Lung microvascular endothelial cell (primary cell): ENCODE data around the gene NOS3. TPM values are rescaled to one million over a fixed set of nuclear protein-coding genes. Genes with fewer than 3 reads are reported as not detected.
"Not testable (repeated sequence)": the region's sequence is repeated elsewhere in the genome, so short reads cannot be mapped to it uniquely, and the experiment has no call there.

Source experiments
- DNase-seq, 2 donors: peaks; one replicate each; pipeline versions ENCODE4 v3.0.0 to v3.0.0-alpha.2; 2010; ENCODE audit warnings: low read depth in 2 of 2
- total RNA-seq: library from RNA; depleted of rRNA; stranded (reverse); fragments of >200 nt; gene quantifications from 2 replicates; pipeline ENCODE4 v1.2.1, GENCODE V29; 2014

Gene NOS3
- total RNA-seq, 1 donor from 2014 or later: 25.0 TPM

DNA sequence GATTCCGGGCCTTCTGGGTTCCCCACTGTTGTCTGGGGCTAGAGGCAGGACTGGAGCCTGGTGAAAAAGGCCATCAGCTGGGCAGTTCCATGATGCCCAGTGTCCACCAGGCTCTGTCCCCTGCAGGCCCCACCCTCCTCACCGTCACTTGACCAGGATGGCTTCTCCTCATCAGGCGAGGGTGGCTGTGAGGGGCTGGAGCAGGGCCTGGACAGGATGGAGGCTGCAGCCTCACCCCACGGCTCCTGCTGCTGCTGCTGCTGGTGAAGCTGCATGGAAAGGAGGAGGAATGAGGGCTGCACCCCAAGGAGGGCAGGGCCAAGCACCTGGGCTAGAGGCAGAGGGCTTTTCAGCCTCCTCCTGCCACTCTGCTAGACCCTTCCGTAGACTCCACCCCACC lies 25.1 kb downstream of the NOS3 start:
- DNase-seq: no peak

DNA sequence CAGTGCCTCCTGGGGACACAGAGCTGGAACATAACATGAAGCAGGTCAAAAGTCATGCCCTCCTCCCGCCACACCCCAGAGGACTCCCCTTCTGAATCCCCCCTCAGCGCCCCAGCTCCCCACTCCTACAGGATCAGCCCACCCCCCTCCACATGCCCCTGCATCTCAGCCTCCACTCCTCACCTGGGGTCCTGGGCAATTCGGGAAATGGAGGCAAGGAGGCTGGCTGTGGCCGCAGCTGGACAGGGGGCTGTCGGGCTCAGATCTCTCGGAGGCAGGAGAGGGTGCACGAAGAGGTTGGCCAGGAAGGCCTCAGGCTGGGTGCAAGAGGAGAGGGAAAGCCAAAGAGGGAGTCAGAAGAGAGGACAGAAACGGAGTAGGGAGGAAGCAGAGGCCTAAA lies 25.7 kb downstream of the NOS3 start:
- DNase-seq: no peak

DNA sequence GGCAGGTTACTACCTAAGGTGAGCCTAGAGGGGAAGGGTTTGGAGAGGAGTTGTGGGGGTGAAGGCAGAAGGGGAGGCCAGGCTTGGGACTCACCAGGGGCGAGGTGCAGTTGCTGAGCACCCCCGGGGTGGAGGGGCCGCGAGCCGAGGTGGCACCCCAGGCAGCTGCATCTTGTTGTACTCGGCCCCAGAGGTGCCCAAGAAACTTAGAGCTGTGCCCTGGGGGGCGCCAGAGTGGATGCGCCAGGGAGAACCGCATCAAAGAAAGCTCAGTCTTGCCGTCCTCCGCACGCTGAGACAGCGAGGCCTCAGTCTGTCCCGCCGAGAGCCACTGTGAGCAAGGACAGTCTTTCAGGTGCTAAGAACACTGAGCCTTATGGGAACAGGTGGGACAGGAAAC lies 26.1 kb downstream of the NOS3 start:
- DNase-seq: no peak

DNA sequence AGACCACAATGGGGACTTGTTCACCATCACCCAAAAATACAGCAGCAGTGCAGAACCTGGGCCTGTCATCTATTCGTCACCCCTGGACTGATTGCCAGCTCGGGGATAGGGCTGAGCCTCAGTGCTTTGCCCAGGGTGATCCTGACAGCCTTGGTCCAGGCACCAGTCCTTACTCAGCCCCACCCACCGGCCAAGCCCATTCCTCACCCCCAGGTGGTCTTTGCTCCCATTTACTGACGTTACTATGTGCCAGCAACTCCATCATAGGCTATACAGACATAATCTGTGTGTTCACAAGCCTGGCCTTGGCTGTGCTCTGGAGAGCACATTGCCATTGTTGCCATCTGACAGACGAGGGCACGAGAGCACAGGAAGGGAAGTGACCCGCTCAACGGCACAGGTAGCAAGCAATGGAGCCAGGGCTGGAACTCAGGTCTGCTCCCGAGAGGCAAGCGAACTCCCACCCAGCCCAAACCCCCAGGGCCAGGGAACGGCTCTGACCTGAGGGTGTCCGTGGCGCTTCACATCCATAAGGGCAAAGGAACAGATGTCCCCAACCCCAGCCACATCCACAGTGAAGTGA lies 26.6 kb downstream of the NOS3 start:
- DNase-seq: no peak

DNA sequence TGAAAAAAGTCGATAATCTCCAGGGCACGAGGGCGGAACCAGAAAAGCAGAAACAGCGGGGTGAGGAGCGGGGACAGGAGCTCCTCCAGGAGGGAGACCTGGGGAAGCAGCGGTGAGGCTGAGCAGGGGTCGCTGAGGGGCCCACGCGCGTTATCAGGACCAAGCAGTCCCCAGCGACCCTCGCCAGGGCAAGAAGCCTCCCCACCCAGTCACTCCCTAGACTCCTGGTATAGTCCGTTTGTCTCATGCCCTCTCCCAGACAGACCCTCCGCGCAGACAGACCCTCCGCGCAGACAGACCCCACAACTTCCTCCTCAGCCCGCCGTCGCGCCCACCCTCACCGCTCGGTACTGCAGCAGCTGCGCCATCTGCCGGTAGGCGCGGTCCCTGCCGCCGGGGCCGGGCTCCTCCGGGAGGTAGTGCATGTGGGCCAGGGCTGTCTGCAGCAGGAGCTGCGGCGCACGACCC lies 27.2 kb downstream of the NOS3 start:
- peak; percentile 60 to 76 for DNase-seq

DNA sequence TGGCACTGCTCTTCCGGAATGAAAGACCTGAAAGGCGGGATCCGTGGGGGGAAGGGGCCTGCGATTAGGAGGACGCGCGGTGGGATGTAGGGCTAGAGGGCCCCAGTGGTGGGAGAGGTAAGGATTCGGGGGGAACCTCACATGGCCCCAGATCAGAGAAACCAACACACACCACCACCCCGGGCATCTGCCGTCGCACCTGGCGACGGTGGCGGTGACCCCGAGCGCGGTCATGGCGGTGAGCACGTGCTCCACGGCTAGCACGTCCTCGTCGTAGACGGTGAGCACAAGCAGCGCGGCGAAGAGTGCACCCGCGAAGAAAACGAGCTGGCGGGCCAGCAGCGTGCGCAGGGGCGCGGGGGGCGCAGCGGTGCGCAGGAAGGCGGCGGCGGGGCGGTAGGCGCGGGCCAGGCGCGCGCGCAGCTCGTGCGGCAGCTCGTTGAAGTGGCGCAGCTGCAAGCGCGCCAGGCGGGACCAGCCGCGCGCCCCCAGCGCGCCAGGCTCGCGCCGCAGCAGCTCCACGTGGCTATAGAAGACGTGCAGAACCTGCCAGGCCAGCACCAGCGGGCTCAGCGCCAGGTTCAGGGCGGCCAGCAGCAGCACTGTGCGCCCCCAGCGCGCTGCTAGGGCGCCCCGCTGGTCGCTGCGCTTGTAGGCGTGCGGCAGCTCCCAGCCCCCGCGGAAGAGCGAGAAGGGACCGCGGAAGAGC lies 27.8 kb downstream of the NOS3 start:
- DNase-seq: peak; percentile 41 to 70

DNA sequence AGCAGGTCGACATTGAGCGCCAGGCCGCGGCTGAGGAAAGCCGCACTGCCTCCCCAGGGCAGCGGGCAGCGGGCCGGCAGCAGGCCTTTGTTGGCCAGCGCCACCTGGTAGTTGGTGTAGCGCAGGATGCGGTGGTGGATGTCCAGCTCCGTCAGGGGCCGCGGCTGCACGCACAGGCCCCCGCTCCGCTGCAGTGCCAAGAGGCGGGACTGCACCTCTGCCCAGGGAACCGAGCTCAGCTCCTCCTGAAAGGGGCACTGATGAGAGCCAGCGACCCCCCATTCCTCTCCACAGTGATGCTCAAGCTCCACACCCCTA lies 28.3 kb downstream of the NOS3 start:
- DNase-seq: no peak

DNA sequence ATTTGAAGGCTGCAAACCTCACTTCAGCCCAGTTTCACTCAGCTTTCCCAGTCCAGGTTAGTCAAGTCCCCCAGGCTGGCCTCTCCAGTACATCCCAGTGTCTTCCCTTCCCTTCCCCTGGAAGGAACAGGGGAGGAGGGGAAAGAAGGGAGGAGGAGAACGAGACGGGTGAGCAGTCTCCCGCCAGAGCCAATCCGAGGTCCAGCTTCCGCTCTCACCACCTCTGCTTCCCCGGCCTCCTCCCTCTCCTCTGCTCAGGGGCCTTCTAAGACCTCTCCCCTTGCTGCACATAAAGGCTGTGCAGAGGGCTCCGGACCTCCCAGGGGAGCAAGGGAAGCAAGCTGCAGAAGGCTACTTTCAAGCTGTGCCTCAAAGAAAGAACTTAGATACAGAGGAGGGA lies 29.4 kb downstream of the NOS3 start:
- no peak for DNase-seq

DNA sequence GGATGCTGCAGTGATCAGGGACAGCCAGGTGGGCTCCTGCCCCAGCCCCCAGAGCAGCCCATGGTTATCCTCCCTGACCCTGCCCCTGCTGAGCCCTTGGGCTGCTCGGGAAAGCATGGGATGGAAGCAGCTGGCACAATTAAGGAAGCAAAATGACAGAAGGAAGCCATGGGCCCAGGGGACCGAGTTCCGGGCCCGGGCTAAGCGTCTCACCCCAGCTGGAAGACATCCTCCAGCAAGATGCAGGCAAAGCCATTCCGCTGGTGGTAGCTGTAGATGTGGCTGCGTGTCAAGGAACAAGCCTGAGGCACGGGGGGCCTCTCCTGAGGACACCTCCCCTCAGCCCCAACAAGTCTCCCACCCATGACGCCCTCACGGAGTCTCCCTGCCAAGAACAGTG lies 32.4 kb downstream of the NOS3 start:
- DNase-seq: no peak

DNA sequence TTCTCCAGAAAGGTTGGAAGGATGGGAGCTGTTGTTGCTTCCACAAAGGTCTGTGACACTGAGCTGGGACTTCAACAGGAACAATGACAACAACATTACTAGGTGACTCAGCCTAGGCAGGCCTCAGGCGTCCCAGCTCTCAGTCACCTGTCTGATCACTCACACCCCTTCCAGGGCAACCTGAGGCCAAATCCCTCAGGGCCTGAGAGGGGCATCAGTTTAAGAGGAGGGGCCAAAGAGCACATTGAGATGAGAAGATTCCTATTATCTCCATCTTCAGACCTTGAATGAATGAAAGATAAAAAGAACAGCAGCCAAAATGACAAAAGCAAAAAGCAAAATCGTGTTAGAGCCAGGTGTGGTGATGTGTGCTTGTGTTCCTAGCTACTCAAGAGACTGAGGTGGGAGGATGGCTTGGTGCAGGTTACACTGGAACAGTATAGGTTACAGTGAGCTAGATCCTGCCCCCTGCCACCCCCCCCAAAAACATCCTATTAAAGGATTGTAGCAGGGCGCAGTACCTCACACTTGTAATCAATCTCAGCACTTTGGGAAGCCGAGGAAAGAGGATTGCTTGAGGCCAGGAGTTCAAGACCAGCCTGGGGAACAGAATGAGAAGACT lies 33.7 kb downstream of the NOS3 start, which contains the start of gene ATG9B:
Gene ATG9B, minus strand, starts transcription at position 60 of the 622 bp plus-strand sequence. CDS start 71 bp downstream, outside the sequence.
- no peak for DNase-seq

DNA sequence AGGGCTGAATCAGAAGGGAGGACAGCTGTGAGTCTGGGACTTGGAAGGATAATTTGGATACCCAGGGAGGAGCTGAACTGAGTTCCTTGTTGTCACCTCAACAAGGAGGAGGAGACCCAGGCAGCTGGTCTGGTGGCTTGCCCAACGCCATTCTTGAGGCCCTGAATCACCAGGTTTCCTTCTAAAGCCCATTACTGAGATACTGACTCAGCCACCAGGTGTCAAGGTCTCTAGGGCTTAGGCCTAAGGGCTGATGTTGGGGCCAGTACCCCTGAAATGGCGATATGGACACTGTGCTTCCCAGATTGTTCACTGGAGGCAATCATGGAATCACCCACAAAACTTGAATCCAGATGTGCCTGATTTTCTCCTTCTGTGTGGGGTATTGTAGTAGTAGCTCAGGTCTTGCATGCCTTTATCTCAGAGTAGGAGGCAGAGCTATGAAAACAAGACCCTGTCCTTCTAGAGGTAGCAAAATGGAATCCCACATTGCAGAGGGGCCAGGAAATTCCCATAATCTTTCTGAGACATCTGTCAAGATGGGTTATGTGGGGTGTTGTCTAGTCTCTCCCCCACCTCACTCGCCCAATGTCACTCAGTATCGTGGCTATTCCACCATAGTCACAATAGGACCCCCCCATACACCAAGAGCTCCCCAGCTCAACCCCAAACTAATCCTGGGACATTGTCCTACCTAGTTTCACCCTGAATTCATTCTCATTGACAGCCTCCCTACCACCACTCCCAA lies 35.3 kb downstream of the NOS3 start:
- no peak for DNase-seq

DNA sequence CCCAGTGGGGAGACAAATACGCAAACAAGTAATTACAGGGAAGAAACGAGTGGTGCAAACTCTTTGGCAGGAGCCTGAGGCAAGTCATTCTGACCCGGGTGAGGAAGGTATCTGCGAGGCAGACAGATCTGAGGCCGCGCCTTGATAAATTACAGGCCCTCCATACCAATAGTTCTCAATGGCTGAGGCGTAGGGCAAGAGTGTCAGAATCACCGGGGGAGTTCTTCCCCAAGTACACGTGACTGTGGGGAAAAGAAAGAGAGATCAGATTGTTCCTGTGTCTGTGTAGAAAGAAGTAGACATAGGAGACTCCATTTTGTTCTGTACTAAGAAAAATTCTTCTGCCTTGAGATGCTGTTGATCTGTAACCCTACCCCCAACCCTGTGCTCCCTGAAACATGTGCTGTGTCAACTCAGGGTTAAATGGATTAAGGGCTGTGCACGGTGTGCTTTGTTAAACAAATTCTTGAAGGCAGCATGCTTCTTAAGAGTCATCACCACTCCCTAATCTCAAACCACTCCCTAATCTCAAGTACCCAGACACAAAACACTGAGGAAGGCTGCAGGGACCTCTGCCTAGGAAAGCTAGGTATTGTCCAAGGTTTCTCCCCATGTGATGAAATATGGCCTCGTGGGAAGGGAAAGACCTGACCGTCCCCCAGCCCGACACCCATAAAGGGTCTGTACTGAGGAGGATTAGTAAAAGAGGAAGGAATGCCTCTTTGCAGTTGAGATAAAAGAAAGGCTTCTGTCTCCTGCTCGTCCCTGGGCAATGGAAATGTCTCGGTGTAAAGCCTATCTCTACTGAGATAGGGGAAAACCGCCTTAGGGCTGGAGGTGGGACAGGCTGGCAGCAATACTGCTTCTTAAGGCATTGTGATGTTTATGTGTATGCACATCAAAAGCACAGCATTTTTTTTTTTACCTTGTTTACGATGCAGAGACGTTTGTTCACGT lies 36.2 kb downstream of the NOS3 start:
- DNase-seq: not testable (repeated sequence)

DNA sequence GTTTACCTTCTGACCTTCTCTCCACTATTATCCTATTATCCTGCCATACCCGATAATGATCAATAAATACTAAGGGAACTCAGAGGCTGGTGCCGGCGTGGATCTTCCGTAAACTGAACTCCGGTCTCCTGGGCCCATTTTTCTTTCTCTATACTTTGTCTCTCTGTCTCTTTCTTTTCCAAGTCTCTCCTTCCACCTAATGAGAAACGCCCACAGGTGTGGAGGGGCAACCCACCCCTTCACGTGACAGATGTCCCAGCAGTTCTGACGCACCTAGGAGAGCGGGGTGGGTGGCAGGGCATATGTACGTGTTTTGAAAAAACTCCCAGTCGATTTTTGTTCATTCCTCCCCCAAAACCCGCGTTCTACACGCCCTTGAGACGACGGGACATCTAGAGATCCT lies 36.9 kb downstream of the NOS3 start:
- not testable (repeated sequence) for DNase-seq

DNA sequence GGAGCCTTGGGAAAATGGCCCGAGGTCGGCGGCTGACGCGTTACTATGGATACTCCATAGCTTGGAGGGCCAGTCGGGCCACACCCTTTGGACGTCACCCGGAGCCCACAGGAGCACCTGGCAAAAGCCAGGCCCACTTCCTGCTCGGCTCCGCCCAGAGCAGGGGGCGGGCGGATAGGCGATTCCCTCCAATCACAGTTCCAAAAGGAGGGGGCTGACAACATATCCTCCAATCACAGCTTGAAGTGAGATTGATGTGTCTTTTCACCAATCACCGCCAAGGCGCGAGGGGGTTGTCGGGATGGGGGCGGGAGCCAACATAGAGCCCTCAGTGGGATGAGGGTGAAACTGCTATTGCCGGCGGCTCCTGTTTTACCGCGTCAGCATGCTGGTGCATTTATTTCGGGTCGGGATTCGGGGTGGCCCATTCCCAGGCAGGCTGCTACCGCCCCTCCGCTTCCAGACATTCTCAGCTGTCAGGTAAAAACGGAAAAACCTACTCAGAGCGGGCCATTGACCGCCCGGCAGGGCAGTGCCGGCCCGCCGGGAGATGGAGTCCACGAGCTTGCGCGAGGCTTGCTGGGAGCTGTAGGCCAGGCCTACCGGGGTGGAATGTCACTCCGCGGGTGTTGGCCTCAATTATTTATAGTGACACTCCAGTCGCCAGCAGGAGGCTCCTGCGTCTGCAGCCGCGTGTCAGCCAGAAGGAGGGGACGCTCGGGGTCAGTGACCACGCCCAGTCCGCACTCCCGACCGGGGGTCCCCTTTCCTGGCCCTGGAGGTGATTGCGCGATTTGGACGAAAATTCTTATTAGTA lies 37.5 kb downstream of the NOS3 start, which contains the start of gene ABCB8:
Gene ABCB8, plus strand, starts transcription at position 320 of the 817 bp plus-strand sequence. Its CDS starts 66 bp downstream, at position 386.
- peak; percentile 98 to 99 for DNase-seq

DNA sequence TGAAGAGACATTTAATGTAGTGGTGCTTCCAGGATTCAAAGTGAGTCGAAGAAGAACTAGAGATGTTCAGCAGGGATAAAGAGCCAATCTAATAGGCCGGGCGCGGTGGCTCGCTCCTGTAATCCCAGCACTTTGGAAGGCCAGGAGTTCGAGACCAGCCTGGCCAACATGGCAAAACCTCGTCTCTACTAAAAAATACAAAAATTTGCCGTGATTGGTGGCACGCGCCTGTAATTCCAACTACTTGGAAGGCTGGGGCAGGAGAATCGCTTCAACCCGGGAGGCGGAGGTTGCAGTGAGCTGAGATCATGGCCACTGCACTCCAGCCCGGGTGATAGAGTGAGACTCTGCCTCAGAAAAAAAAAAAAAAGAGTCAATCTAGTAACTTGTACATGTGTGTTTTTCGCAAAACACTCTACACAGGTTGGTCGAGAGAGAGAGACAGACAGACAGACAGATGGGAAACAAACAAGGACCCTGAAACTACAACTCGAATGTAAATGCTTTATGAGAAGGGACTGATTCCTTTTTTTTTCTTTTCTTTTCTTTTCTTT lies 38.2 kb downstream of the NOS3 start:
- no peak for DNase-seq

DNA sequence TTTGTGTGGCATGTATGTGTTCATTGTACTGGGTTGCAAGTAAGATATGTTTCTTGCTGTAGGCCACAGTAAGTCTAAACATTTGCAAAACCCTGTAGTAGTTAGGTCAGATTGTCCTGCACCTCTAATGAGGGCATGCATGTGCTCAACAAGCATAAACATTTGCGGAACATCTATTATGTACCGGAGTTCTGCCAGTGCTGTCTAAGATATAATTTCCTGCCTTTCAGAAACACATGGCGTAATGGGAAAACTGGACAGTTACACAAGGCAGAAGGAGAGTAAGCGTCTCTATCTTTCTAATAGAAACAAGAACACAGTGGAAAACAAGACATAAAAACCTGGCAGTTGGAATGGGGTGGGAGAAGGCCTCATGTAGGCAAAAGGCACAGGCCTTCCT lies 40.2 kb downstream of the NOS3 start:
- DNase-seq: no peak

DNA sequence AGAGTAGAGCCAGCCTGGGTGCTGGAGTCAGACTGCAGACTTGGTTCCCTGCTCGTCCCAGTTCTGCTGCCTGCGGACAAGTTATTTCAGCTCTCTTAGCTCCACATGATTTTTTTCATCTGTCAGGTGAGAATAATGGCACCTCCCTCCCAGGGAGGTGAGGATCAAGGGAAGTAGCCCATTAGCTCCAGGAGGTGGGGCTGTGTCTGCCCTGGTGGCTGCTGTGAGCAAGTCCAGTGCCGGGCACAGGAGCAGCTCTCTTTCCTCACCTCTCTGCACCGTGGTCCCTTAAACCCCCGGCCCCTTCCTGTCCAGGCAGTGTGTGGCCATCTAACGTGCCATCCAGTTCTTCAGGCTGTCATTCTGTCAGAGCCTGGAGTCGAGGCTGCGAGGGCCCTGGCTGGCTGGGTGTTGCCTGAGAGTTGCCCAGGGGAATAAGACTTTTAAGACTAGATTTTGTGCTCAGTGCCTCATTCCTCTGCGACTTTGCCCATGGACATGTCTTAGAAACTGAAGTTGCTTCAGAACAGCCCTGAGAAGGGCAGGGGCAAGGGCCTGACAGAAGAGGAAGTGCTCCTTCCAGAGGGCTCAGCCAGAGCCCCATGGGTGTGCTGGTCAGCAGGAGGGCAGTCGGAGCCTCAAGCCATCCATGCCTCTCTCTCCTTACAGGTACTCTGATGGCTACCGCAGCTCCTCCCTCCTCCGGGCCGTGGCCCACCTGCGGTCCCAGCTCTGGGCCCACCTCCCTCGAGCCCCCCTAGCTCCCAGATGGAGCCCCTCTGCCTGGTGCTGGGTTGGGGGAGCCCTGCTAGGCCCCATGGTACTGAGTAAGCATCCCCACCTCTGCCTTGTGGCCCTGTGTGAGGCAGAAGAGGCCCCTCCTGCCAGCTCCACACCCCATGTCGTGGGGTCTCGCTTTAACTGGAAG lies 42.4 kb downstream of the NOS3 start:
- no peak for DNase-seq

DNA sequence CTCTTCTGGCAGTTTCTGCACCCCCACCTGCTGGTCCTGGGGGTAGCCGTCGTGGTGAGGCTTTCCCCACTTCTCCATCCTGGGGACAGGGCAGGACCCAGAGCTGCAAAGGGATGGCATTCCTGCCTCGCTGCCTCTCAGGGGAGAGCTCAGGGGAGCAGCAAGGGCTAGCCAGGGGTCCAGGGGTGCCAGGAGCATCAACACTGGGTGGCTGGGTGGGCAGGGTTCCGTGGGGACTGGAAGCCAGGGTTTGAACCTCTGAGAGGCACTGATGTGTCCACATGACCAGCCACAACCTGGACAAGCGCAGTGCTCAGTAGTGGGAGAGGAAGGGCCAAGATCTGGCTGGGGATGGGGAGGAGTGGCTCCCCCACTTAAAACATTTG lies 43.0 kb downstream of the NOS3 start:
- DNase-seq: no peak
